ENCODE measurements around the gene CCND1. TPM values are rescaled to one million over a fixed set of nuclear protein-coding genes. Genes with fewer than 3 reads are reported as not detected.
"Not testable (repeated sequence)": the region's sequence is repeated elsewhere in the genome, so short reads cannot be mapped to it uniquely, and the experiment has no call there.

The CCND1 gene
- total RNA-seq, 1 donor from 2014 or later = 136 TPM

DNA sequence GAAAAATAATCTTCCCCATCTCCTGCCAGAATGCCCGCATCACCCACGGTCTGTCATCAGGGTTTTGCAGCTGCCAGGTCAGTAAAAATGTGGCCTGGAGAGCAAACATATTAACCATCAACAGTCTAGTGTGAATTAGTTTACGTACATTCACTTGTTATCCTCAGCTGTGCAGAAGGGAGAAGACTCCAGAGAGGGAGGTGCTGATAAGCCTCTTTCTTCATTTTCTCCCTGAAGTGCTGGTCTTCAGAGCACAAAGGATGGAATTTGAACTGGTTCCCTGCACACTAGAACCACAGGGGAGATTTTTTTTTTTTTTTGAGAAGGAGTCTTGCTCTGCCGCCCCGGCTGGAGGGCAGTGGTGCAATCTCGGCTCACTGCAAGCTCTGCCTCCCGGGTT lies 54.6 kb downstream of the CCND1 start:
- no peak for ATAC-seq (ENCODE audit: poor library complexity)
- no peak for DNase-seq
- intact Hi-C loops (cut with DNase I) = no loop called here

DNA sequence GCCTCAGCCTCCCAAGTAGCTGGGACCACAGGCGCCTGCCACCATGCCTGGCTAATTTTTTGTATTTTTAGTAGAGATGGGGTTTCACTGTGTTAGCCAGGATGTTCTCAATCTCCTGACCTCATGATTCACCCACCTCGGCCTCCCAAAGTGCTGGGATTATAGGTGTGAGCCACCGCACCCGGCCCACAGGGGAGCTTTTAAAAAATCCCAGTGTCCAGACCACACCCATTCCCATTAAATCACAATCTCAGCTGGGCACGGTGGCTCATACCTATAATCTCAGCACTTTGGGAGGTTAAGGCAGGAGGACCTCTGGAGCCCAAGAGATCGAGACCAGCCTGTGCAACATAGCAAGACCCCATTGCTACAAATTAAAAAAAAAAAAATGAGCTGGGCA lies 55.0 kb downstream of the CCND1 start:
- DNase-seq; intact Hi-C loops (cut with DNase I); ATAC-seq (ENCODE audit: poor library complexity): not testable (repeated sequence)

DNA sequence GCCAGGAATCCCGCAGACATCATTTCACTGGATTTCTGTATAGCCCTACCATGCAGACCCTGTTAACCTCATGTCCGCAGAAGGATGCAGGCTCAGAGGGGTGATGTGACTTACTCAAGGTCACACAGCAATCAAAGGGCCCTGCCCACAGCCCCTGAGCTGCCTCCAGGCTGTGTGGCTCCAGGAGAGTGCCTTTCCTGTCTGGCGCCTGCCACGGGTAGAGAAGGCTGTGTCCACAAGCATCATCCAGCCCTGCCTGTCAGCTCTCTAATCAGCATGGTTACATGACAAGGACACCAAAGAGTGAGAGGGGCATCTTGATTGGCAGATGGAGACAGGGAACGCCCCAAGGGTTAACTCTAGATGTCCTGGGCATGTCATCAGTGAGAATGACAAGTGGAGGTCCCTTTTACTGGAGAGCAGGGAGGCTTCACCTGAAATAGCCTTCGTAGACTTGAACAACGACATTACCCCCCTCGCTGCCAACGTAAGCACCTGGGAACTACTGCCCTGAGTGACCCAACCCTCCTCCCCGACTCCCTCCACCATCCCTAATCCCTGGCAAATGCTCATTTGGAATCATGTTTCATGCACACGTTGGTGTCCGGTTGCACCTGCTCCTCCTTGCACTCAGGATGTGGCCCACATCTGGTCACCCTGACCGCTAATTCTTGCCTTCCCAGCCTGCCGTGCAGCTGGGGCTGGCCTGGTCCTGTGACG lies 56.0 kb downstream of the CCND1 start:
- intact Hi-C loops (cut with DNase I) = no loop called here
- ATAC-seq (ENCODE audit: poor library complexity) = no peak
- no peak for DNase-seq

- no peak for ATAC-seq (ENCODE audit: poor library complexity)
- intact Hi-C loops (cut with DNase I) = no loop called here
Observed at GRCh38 chr11:69697469-69697843, 56.5 kb downstream of the CCND1 start.

DNA sequence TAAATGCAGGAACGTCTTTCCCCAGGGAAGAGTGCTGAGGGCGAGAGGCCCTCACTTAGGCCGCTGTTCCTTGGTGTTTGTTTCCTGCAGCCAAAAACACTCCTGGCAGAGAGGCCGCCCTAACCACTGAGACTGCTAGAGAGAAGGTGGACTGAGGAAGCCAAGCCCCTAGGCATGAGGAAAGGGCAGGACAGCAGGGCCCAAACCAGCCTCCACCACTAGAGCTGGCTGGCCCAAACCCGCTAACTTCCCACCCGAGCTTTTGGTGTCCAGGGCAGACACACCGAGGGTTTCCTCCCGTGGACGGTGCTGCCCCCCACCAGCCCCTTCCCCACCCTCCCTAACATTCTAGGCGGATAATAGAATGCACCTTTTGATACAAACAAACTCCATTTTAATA lies 56.9 kb downstream of the CCND1 start:
- intact Hi-C loops (cut with DNase I) = no loop called here
- no peak for ATAC-seq (ENCODE audit: poor library complexity)

More at GRCh38 chr11:69697469-69697843, 56.5 kb downstream of the CCND1 start:
- no peak for DNase-seq

DNA sequence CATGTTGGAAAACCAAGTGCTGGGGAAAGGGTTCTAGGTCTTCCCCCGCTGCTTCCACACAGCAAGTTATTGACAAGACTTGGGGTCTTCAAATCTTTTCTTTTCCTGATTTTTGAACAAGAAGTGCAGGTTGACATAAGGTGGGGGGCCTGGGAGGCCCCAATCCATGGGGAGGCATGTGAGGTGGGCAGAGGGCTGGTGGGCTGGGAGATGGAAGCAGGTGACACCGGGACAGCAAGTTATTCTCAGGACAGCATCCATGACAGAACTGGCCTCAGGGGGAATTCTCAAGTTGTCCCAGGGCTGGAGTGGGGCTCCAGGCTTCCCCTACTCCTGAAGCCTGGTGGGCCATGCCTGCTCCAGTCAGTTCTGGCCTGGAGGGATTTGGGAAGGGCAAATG lies 57.4 kb downstream of the CCND1 start:
- intact Hi-C loops (cut with DNase I) = no loop called here
- ATAC-seq (ENCODE audit: poor library complexity) = no peak
- DNase-seq = no peak

More for the DNA sequence above, 56.9 kb downstream of the CCND1 start:
- DNase-seq = no peak

DNA sequence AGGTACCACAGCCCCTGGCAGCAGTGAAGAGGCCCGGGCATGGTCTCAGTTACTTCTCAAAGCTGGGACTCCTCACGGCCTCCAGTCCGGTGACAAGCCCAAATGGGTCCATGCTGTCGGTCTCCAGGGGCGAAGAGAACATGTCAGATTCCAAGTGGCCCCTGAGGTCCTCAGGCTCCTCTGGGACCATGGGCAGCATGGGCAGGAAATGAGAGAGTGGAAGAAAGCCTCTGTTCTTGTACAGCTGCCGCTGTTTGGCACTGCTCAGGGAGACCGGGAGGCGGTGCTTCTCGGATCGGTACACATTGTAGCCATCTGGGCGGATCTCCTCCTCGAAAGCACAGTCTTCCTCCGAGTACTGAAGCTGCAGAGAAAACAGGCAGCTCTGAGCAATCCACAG lies 58.3 kb downstream of the CCND1 start:
- ATAC-seq (ENCODE audit: poor library complexity) = peak; percentile 18
- no peak for DNase-seq
- intact Hi-C loops (cut with DNase I) = no loop called here

DNA sequence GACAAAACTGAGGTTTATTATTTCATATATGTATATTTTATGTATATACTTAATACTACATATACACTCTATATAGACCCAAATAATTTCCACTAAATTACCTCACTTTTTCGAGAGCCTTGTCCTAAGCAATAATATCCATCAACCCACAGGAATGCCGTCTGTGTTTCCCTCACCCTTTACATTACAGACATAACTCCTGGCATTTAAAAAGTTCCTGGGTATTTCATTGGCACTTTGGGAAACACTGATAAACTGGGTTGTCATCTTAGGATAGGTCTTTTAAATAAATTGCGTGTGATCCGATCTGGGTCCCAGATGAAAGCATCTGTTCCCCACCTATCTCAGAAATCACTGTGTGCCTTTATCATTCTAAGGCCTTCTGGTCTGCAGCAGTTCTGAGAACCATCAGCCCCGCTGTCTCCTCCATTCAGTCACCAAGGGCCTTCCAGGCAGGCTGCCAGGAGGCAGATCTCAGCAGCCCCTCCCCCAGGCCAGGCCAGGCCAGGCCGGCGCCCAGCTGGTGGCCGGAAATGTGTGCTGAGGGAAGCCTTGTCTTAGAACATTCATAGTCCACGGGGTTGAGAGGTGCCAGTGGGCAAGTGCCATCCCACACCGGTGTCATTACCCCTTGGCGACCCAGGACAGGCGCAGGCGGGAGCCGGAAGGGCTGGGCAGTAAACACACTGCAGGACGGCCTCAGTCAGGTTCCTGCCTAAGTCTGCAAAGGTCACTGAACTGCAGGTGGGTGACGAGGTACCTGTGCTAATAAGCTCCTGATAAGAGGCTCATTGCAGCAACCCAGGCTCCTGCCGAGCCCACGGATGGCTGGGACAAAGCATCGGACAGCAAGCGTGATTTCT lies 59.6 kb downstream of the CCND1 start:
- ATAC-seq (ENCODE audit: poor library complexity) (peak; percentile 93), DNase-seq (peak; percentile 84)
- intact Hi-C loops (cut with DNase I) = loop anchor here (5.0 kb wide), 1 partner anchor 182 kb away; no protein-coding TSS in a partner anchor

DNA sequence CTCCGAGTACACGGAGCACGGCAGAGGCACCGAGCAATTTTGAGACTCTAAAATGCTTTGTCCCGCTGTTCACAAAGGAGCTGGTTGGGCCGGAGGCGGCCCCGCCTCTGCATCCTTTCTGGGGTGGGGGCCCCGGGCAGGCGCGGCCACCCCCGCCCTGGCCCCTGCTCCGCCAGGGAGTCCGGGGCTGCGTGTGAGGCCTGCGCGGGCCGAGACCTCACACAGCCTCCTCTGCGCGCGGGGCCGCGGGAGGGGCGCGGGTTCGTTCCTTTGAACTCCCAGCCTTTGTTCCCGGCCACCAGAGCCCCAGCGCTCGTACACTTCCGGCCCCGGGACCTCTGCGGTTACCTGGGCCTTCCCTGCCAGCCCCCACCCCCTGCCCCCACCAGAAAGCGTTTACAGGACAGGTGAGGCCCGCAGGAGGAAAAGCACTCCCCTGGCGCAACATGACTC lies 61.3 kb downstream of the CCND1 start:
- intact Hi-C loops (cut with DNase I) = loop anchor here (5.0 kb wide), 1 partner anchor 180 kb away; no protein-coding TSS in a partner anchor
- ATAC-seq (ENCODE audit: poor library complexity) = no peak

GRCh38 chr11:69702769-69703452 lies 62.0 kb downstream of the CCND1 start:
- DNase-seq = no peak
- intact Hi-C loops (cut with DNase I) = loop anchor here (5.0 kb wide), 1 partner anchor 179 kb away; no protein-coding TSS in a partner anchor
- ATAC-seq (ENCODE audit: poor library complexity) = no peak

More for the DNA sequence above, 61.3 kb downstream of the CCND1 start:
- no peak for DNase-seq

GRCh38 chr11:69703453-69703767 lies 62.5 kb downstream of the CCND1 start:
- ATAC-seq (ENCODE audit: poor library complexity) (no peak), DNase-seq (no peak)
- intact Hi-C loops (cut with DNase I) = loop anchor here (5.0 kb wide), 1 partner anchor 179 kb away; no protein-coding TSS in a partner anchor

Other genes with a start within 250 kb of the CCND1 start
- gene LINC01488, start 159.5 kb upstream of the CCND1 start, total RNA-seq = 0.22 TPM
- 7.3 TPM for gene LTO1, start 34.2 kb downstream of the CCND1 start, total RNA-seq
- gene FGF19, start 62.9 kb downstream of the CCND1 start, total RNA-seq = not detected
- not detected for gene FGF4, start 134.2 kb downstream of the CCND1 start, total RNA-seq
- not detected for gene FGF3, start 178.3 kb downstream of the CCND1 start, total RNA-seq

Measured in Right ventricle myocardium superior (tissue), 1 donor.